Thymus (tissue), 11 donors: Measurements from ENCODE around the gene CTRB1. TPM values are rescaled to one million over a fixed set of nuclear protein-coding genes. Genes with fewer than 3 reads are reported as not detected.

Experiments used
- DNase-seq, 9 donors: peaks; one replicate each; pipeline ENCODE4 v3.0.0-alpha.2; 2013; ENCODE audit warnings: low spot score in 9 of 9, low read depth in 6 of 9, missing footprints in 1 of 9
- H3K27ac ChIP-seq, 2 donors: one replicate each; pipeline ENCODE4 v1.5.1; 2013; ENCODE audit warnings: control low read depth in 1 of 2, low read depth in 1 of 2, low read length in 1 of 2, mild to moderate bottlenecking in 1 of 2, moderate library complexity in 1 of 2
- H3K27me3 ChIP-seq, 2 donors: one replicate each; pipeline ENCODE4 v1.5.1; 2013; ENCODE audit warnings: low read length in 1 of 2; ENCODE audit not compliant: control insufficient read depth in 2 of 2, insufficient read depth in 1 of 2
- H3K36me3 ChIP-seq, 2 donors: one replicate each; pipeline ENCODE4 v1.5.1; 2013; ENCODE audit warnings: low read length in 1 of 2, mild to moderate bottlenecking in 1 of 2, moderate library complexity in 1 of 2; ENCODE audit not compliant: control insufficient read depth in 2 of 2, insufficient read depth in 2 of 2
- H3K4me1 ChIP-seq, 2 donors: one replicate each; pipeline ENCODE4 v1.5.1; 2013; ENCODE audit warnings: low read length in 2 of 2; ENCODE audit not compliant: control insufficient read depth in 2 of 2, insufficient read depth in 2 of 2
- H3K4me3 ChIP-seq, 2 donors: one replicate each; pipeline ENCODE4 v1.5.1; 2013; ENCODE audit warnings: low read length in 2 of 2, control low read depth in 1 of 2, mild to moderate bottlenecking in 1 of 2
- H3K9me3 ChIP-seq, 2 donors: one replicate each; pipeline ENCODE4 v1.5.1; 2013; ENCODE audit warnings: low read length in 1 of 2, mild to moderate bottlenecking in 1 of 2; ENCODE audit not compliant: control insufficient read depth in 2 of 2, insufficient read depth in 1 of 2
- WGBS: extraction: QIAGEN DNeasy Blood & Tissue Kit; methylation state at CpG from one replicate; pipeline ENCODE4 v1.1.7; 2013; 5-methylcytosine and 5-hydroxymethylcytosine counted together
- polyA plus RNA-seq: library from polyadenylated mRNA; stranded (reverse); fragments of 200-250 nt; gene quantifications from one replicate; pipeline ENCODE4 v1.2.3, GENCODE V29; 2013
- total RNA-seq: library from RNA; stranded (reverse); fragments of 120-200 nt; gene quantifications from one replicate; pipeline ENCODE4 v1.2.4, GENCODE V29; 2013
- donor health status: healthy.

CTRB1 gene
- total and polyA plus RNA-seq, 2 donors, result 0.14 to 0.78 TPM

- Histone ChIP-seq H3K27me3 (peaks cover 0 to 8% of the 10 kb centered on the region in 2 donors), H3K4me3 (no peak overlapping the region), H3K36me3 (no peaks in the 10 kb centered on the region), H3K4me1 (no peaks in the 10 kb centered on the region), H3K27ac (no peak overlapping the region), H3K9me3 (no peaks in the 10 kb centered on the region)
- DNase-seq, result no peak
- 95% methylated on average over 17 of the region's 17 CpGs for WGBS
Observed at GRCh38 chr16:75228143-75228976, 9.6 kb downstream of the CTRB1 start.

- no peaks in the 10 kb centered on the region for H3K4me1 ChIP-seq
- no peak overlapping the region for H3K4me3 ChIP-seq
- WGBS, result 96% methylated on average over 48 of the region's 48 CpGs
- H3K36me3 ChIP-seq, result no peaks in the 10 kb centered on the region
- H3K27me3 ChIP-seq, result peaks cover 0 to 6% of the 10 kb centered on the region in 2 donors
- no peak overlapping the region for H3K27ac ChIP-seq
- H3K9me3 ChIP-seq, result no peaks in the 10 kb centered on the region
- no peak for DNase-seq
Observed at GRCh38 chr16:75229172-75230031, 10.6 kb downstream of the CTRB1 start.

- WGBS, result 94% methylated on average over 9 of the region's 9 CpGs
- no peaks in the 10 kb centered on the region for H3K27me3 ChIP-seq
- H3K36me3 ChIP-seq, result no peaks in the 10 kb centered on the region
- DNase-seq, result no peak
- no peak overlapping the region for H3K4me3 ChIP-seq
- no peaks in the 10 kb centered on the region for H3K9me3 ChIP-seq
- no peak overlapping the region for H3K27ac ChIP-seq
- H3K4me1 ChIP-seq, result no peaks in the 10 kb centered on the region
Observed at GRCh38 chr16:75230471-75231110, 11.8 kb downstream of the CTRB1 start.

- H3K27ac ChIP-seq, result no peak overlapping the region
- H3K36me3 ChIP-seq, result no peaks in the 10 kb centered on the region
- H3K4me1 ChIP-seq, result no peaks in the 10 kb centered on the region
- no peak overlapping the region for H3K4me3 ChIP-seq
- no peaks in the 10 kb centered on the region for H3K9me3 ChIP-seq
- WGBS, result 95% methylated on average over 11 of the region's 11 CpGs
- no peak for DNase-seq
- no peaks in the 10 kb centered on the region for H3K27me3 ChIP-seq
Observed at GRCh38 chr16:75231570-75231969, 12.8 kb downstream of the CTRB1 start.

GRCh38 chr16:75233611-75233938, 14.8 kb downstream of the CTRB1 start:
- H3K27ac ChIP-seq, result no peak overlapping the region
- no peaks in the 10 kb centered on the region for H3K36me3 ChIP-seq
- DNase-seq, result no peak
- H3K27me3 ChIP-seq, result peaks cover 0 to 4% of the 10 kb centered on the region in 2 donors
- peaks cover 0 to 6% of the 10 kb centered on the region in 2 donors for H3K4me1 ChIP-seq
- WGBS, result 79% methylated on average over 7 of the region's 7 CpGs
- no peak overlapping the region for H3K4me3 ChIP-seq
- H3K9me3 ChIP-seq, result no peaks in the 10 kb centered on the region

DNA sequence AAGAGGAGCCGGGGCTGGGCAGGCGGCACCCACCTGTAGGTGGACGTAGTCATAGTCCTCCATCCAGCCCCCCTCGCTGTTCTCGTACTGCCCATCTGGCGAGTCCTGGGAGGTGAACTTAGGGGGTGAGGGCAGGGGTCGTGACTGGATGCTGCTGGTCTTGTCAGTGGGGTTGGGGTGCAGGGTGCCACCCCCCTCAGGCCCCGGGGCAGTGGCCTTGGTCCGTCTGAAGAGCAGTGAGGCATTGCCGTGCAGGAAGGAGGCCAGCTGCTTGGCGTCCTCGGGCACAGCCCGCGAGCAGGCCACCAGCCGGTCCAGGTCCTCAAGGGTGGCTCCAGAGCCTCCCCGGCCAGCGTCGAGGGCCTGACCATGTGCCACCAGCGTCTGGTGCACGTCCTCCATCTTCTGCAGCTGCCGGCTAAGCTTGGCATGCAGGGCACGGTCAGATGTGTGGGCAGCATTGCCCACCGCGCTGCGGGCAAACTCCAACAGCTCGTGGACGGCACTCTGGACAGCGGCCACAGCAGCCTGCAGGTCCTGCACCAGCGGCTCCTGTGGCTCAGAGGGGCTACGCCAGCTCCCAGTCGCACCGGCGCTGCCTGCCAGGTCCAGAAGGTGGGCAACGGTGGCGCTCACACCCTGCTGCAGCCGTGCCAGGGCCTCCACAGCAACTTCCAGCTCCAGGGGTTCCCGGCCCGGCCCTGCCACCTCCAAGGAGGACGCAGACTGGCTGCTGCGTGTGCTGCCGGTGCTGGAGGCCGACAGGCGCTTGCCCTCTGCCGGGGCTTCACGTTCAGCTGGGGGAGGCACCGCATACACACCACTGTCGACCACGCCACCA, 16.3 kb downstream of the CTRB1 start:
- Histone ChIP-seq H3K9me3 (no peaks in the 10 kb centered on the region), H3K36me3 (no peaks in the 10 kb centered on the region), H3K27ac (no peak overlapping the region), H3K4me1 (peaks cover 0 to 6% of the 10 kb centered on the region in 2 donors), H3K4me3 (no peak overlapping the region), H3K27me3 (peaks cover 0 to 4% of the 10 kb centered on the region in 2 donors)
- DNase-seq, result no peak
- WGBS, result 93% methylated on average over 48 of the region's 48 CpGs

DNA sequence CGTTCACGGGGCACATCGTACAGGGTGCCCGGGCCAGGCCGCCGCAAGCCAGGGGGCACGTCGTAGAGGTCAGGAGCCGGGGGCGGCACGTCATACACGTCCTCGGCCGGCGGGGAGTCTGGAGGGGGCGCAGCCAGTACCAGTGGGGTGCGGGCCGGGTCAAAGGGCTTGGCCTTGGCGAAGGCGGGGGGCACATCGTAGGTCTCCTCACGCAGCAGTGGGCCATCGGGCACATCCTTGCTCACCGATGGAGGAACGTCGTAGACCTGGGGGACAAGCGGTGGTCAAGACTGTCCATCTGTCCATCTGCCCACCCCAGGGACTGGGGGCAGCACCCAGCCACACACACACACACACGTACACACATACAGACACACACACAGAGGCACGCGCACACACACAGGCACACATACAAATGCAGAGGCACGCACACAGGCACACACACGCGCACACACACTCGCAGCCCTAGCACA, 17.0 kb downstream of the CTRB1 start:
- H3K9me3 ChIP-seq, result no peaks in the 10 kb centered on the region
- no peaks in the 10 kb centered on the region for H3K36me3 ChIP-seq
- DNase-seq, result no peak
- peaks cover 0 to 6% of the 10 kb centered on the region in 2 donors for H3K4me1 ChIP-seq
- 98% methylated on average over 34 of the region's 34 CpGs for WGBS
- H3K4me3 ChIP-seq, result no peak overlapping the region
- no peak overlapping the region for H3K27ac ChIP-seq
- H3K27me3 ChIP-seq, result peaks cover 0 to 4% of the 10 kb centered on the region in 2 donors

DNA sequence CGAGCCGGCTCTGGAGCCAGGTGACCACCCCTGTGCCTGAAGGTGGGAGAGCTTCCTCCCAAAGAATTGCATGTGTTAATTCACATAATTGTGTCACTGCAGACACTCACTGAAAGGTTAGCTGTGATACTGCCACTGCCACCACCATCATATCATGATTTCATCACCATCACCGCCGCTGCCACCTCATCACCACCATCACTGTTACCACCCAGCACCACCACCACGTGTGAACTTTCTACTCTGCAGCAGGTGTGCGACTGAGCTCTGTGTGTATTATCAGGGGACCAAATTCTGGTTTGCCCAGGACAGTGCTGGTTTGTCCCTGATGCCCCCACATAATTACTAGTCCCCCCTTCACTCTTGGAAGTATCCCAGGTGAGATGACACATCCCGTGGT, 17.4 kb downstream of the CTRB1 start:
- WGBS, result 91% methylated on average over 7 of the region's 7 CpGs
- peaks cover 0 to 4% of the 10 kb centered on the region in 2 donors for H3K27me3 ChIP-seq
- H3K4me1 ChIP-seq, result peaks cover 0 to 6% of the 10 kb centered on the region in 2 donors
- no peaks in the 10 kb centered on the region for H3K36me3 ChIP-seq
- no peak for DNase-seq
- H3K9me3 ChIP-seq, result no peaks in the 10 kb centered on the region
- no peak overlapping the region for H3K4me3 ChIP-seq
- H3K27ac ChIP-seq, result no peak overlapping the region
